HepG2 (cell line): Measurements from ENCODE around the gene BCAS2. TPM values are rescaled to one million over a fixed set of nuclear protein-coding genes. Genes with fewer than 3 reads are reported as not detected.

Source experiments
- ATAC-seq: fragments of 200-7000 bp; cut with Tn5 transposase; 3 replicates; pipeline ENCODE4 v1.9.1; 2020; ENCODE audit warnings: mild to moderate bottlenecking, moderate library complexity
- BruUV-seq: library from RNA; stranded (reverse); fragments of 400-500 nt; replicated peaks from 2 replicates; lab custom pipeline; 2021; lab: Mats Ljungman, UMichigan
- CTCF ChIA-PET: fragments of 300-600 bp; formaldehyde crosslinking; extraction: SDS; loops from one replicate; lab custom pipeline; 2021; ENCODE audit warnings: low total read pairs, inconsistent platforms, low intra/inter-chr PET ratio; lab: Yijun Ruan, JAX
- POLR2A ChIA-PET: fragments of 350-600 bp; sonication (Branson Sonifier 250); formaldehyde crosslinking; loops from one replicate; lab custom pipeline; 2020; ENCODE audit warnings: antibody characterized with exemption, inconsistent platforms; lab: Yijun Ruan, JAX
- DNase-seq: peaks from one replicate; pipeline ENCODE4 v3.0.0-alpha.2; 2015; ENCODE audit warnings: low spot score
- FAIRE-seq: peaks from 3 replicates; lab custom pipeline; 2011; peaks lifted over from hg19 to GRCh38; lab: Jason Lieb, UNC
- H2AFZ ChIP-seq: one replicate; pipeline ENCODE4 v1.6.1; 2011; ENCODE audit warnings: low read length, inconsistent platforms
- H3K27ac ChIP-seq: fragments of 300-600 bp; 3 replicates; pipeline ENCODE4 v1.8.0; 2011; ENCODE audit warnings: mixed run types, mild to moderate bottlenecking, mixed read lengths, low read length, inconsistent platforms; ENCODE audit not compliant: insufficient read depth; ENCODE audit errors: extremely low read length
- H3K27me3 ChIP-seq, 2 experiments: fragments of 200-600 bp in 1 of 2; 2 replicates in 1 of 2; 3 replicates in 1 of 2; pipeline versions ENCODE4 v1.6.0 to v1.8.0; 2011; ENCODE audit warnings: low read length in 2 of 2, mild to moderate bottlenecking in 2 of 2, moderate library complexity in 2 of 2, inconsistent platforms in 1 of 2; ENCODE audit not compliant: insufficient read depth in 2 of 2, control insufficient read depth in 1 of 2
- H3K36me3 ChIP-seq, 2 experiments: fragments of 200-600 bp in 1 of 2; replicated peaks in 1 of 2; 2 replicates in 1 of 2; 3 replicates in 1 of 2; pipeline versions ENCODE4 v1.5.1 to v1.8.0; 2011; ENCODE audit warnings: low read length in 2 of 2, inconsistent platforms in 1 of 2; ENCODE audit not compliant: insufficient read depth in 2 of 2, control insufficient read depth in 1 of 2
- H3K4me1 ChIP-seq: 2 replicates; pipeline ENCODE4 v1.5.1; 2012; ENCODE audit warnings: low read length, inconsistent platforms; ENCODE audit not compliant: insufficient read depth
- H3K4me2 ChIP-seq: 2 replicates; pipeline ENCODE4 v1.6.0; 2011; ENCODE audit warnings: low read depth, low read length, inconsistent platforms
- H3K4me3 ChIP-seq, 3 experiments: fragments of 200-600 bp in 1 of 3; sonication (generic), shearing (Covaris generic) in 1 of 3; replicated peaks in 1 of 3; 2 replicates each; pipeline ENCODE4 v1.5.1; 2011 to 2016; ENCODE audit warnings: low read length in 3 of 3, inconsistent platforms in 2 of 3, low read depth in 2 of 3, mild to moderate bottlenecking in 2 of 3, control low read depth in 1 of 3, mixed read lengths in 1 of 3; ENCODE audit not compliant: insufficient read depth in 1 of 3
- H3K79me2 ChIP-seq: one replicate; pipeline ENCODE4 v1.6.1; 2011; ENCODE audit warnings: low read length, inconsistent platforms; ENCODE audit not compliant: insufficient read depth
- H3K9ac ChIP-seq: 2 replicates; pipeline ENCODE4 v1.6.0; 2011; ENCODE audit warnings: mild to moderate bottlenecking, low read depth, low read length, inconsistent platforms; ENCODE audit not compliant: insufficient read depth
- H3K9me3 ChIP-seq: 2 replicates; pipeline ENCODE4 v1.5.1; 2012; ENCODE audit warnings: mild to moderate bottlenecking, low read length
- H4K20me1 ChIP-seq: 2 replicates; pipeline ENCODE4 v1.6.0; 2011; ENCODE audit warnings: inconsistent platforms, mild to moderate bottlenecking, low read length, moderate library complexity; ENCODE audit not compliant: insufficient read depth
- BRD4 ChIP-seq: sonication (generic); formaldehyde crosslinking; IDR thresholded peaks from 2 replicates; pipeline ENCODE4 v1.4.0; 2020; ENCODE audit warnings: missing genetic modification reagents
- FOXJ3 ChIP-seq: sonication (generic); formaldehyde crosslinking; IDR thresholded peaks from 2 replicates; pipeline ENCODE4 v1.4.0; 2020; ENCODE audit warnings: missing genetic modification reagents, mild to moderate bottlenecking, borderline replicate concordance
- MBD4 ChIP-seq: IDR thresholded peaks from 2 replicates; pipeline ENCODE4 v1.6.1; 2012; ENCODE audit warnings: low read length, inconsistent platforms, borderline replicate concordance
- MTERF4 ChIP-seq: sonication (generic); formaldehyde crosslinking; IDR thresholded peaks from 2 replicates; pipeline ENCODE4 v1.8.0; 2023; ENCODE audit warnings: mild to moderate bottlenecking, missing genetic modification reagents
- NAIF1 ChIP-seq: sonication (generic); formaldehyde crosslinking; IDR thresholded peaks from 2 replicates; pipeline ENCODE4 v1.5.0; 2020; ENCODE audit warnings: mild to moderate bottlenecking, missing genetic modification reagents, borderline replicate concordance
- PLSCR1 ChIP-seq: sonication (generic); formaldehyde crosslinking; IDR thresholded peaks from 2 replicates; pipeline ENCODE4 v1.5.0; 2020; ENCODE audit warnings: missing genetic modification reagents, mild to moderate bottlenecking, borderline replicate concordance
- RNF2 ChIP-seq: fragments of 450-650 bp; conservative IDR thresholded peaks from 2 replicates; pipeline ENCODE4 v1.6.1; 2016; ENCODE audit warnings: low read depth
- RXRB ChIP-seq: IDR thresholded peaks from 2 replicates; pipeline ENCODE4 v1.6.1; 2016; ENCODE audit warnings: borderline replicate concordance, missing genetic modification reagents, missing compliant biosample characterization
- SPEN ChIP-seq: sonication (generic); formaldehyde crosslinking; IDR thresholded peaks from 2 replicates; pipeline ENCODE4 v1.5.1; 2020; ENCODE audit warnings: low read depth, mild to moderate bottlenecking, missing genetic modification reagents
- SRSF9 ChIP-seq: fragments of 200-400 bp; formaldehyde crosslinking; IDR thresholded peaks from 2 replicates; pipeline ENCODE4 v1.6.1; 2018; ENCODE audit warnings: borderline replicate concordance, mild to moderate bottlenecking, low read depth, low read length; ENCODE audit not compliant: insufficient read depth, poor library complexity, severe bottlenecking
- ZFP41 ChIP-seq: sonication (generic); formaldehyde crosslinking; IDR thresholded peaks from 2 replicates; pipeline ENCODE4 v1.4.0; 2020; ENCODE audit warnings: mild to moderate bottlenecking, missing genetic modification reagents, borderline replicate concordance
- ZNF280B ChIP-seq: sonication (generic); formaldehyde crosslinking; IDR thresholded peaks from 2 replicates; pipeline ENCODE4 v1.5.0; 2020; ENCODE audit warnings: missing genetic modification reagents, mild to moderate bottlenecking, borderline replicate concordance
- ZNF292 ChIP-seq: sonication (generic); formaldehyde crosslinking; IDR thresholded peaks from 2 replicates; pipeline ENCODE4 v1.8.1; 2022; ENCODE audit warnings: mild to moderate bottlenecking, low read depth, missing genetic modification reagents, borderline replicate concordance
- ZNF558 ChIP-seq: sonication (generic); formaldehyde crosslinking; IDR thresholded peaks from 2 replicates; pipeline ENCODE4 v1.9.0; 2022; ENCODE audit warnings: mild to moderate bottlenecking, missing genetic modification reagents, borderline replicate concordance
- WGBS: methylation state at CpG from one replicate; pipeline ENCODE4 v1.1.6; 2017; ENCODE audit warnings: low lambda C conversion rate; 5-methylcytosine and 5-hydroxymethylcytosine counted together
- in situ Hi-C: cut with HindIII; loops from 2 replicates; pipeline ENCODE4 v1.10.0; 2017; ENCODE audit warnings: low pct_unique_long_range_greater_than_20kb; ENCODE audit not compliant: extremely low pct_ligation_motif_present
- intact Hi-C: fragments of 100-400 bp; cut with micrococcal nuclease; formaldehyde crosslinking; loops from one replicate; pipeline ENCODE4 v1.10.0; 2022; ENCODE audit not compliant: unreplicated experiment
- polyA plus RNA-seq, 8 experiments: library from polyadenylated mRNA; depleted of rRNA in 3 of 8; stranded (reverse) in 7 of 8; unstranded in 1 of 8; fragments of >200 nt; fragmentation: Illumina TruSeq in 4 of 8; extraction: Trizol in 4 of 8; gene quantifications; 2 replicates each; pipeline versions ENCODE4 v1.2.1 to v1.2.3, GENCODE V29; 2011 to 2016; ENCODE audit warnings: low read depth in 4 of 8, missing spikeins in 1 of 8, mixed read lengths in 1 of 8; ENCODE audit not compliant: insufficient read depth in 1 of 8
- total RNA-seq, 5 experiments: library from RNA; depleted of rRNA; stranded (reverse); fragments of >200 nt; fragmentation: Illumina TruSeq; extraction: Trizol; gene quantifications; 2 replicates each; pipeline ENCODE4 v1.2.3, GENCODE V29; 2016; ENCODE audit warnings: low read depth in 1 of 5

BCAS2 gene
- total and polyA plus RNA-seq, 2 of the 13 experiments (the other 11 are each of a cell fraction or from before 2014, with no cell fraction given): 18.0 to 47.4 TPM

GRCh38 chr1:114545796-114546195 is 35.6 kb downstream of the BCAS2 start:
- WGBS: 56% methylated on average over 2 of the region's 2 CpGs

More at GRCh38 chr1:114545796-114546195, 35.6 kb downstream of the BCAS2 start:
- H3K27ac ChIP-seq: no peak overlapping the region
- no peak overlapping the region for H3K4me3 ChIP-seq
- in situ Hi-C loops (no loop called here), intact Hi-C loops (no loop called here)
- POLR2A ChIA-PET: no interaction called here
- no peaks in the 10 kb centered on the region for H3K36me3 ChIP-seq
- no peak for FAIRE-seq
- no peaks in the 10 kb centered on the region for H3K9me3 ChIP-seq
- CTCF ChIA-PET: no interaction called here
- no peaks in the 10 kb centered on the region for H4K20me1 ChIP-seq
- TF ChIP-seq PLSCR1 (CRISPR knock-in tag) (no peak), FOXJ3 (no peak), NAIF1 (CRISPR knock-in tag) (no peak), ZFP41 (CRISPR knock-in tag) (no peak), SPEN (CRISPR knock-in tag) (no peak), ZNF558 (CRISPR knock-in tag) (no peak), ZNF280B (CRISPR knock-in tag) (no peak), MTERF4 (CRISPR knock-in tag) (no peak), RNF2 (no peak), MBD4 (no peak), SRSF9 (no peak), BRD4 (CRISPR knock-in tag) (no peak), RXRB (CRISPR knock-in tag) (no peak), ZNF292 (CRISPR knock-in tag) (no peak)
- H3K79me2 ChIP-seq: no peaks in the 10 kb centered on the region
- no peak for DNase-seq
- no TSS peak for BruUV-seq
- H3K4me2 ChIP-seq: no peak overlapping the region
- no peak for ATAC-seq
- peaks cover 22% of the 10 kb centered on the region for H3K4me1 ChIP-seq
- H2AFZ ChIP-seq: no peak overlapping the region
- no peak overlapping the region for H3K9ac ChIP-seq
- H3K27me3 ChIP-seq: no peaks in the 10 kb centered on the region
